Activated naive CD4-positive, alpha-beta T cell treated with anti-CD3 and anti-CD28 coated beads, Interleukin-2, amount 50 U/mL, for 72 hours (primary cell): ENCODE data around the gene SLC66A2. TPM values are rescaled to one million over a fixed set of nuclear protein-coding genes. Genes with fewer than 3 reads are reported as not detected.
A peak's percentile ranks its signal among the peaks of the same experiment; 100 is the strongest.

Experiments used
- ATAC-seq, 2 donors: fragments of 150-1000 bp; cut with Tn5 transposase; 2 replicates each; pipeline ENCODE4 v1.10.0; 2021; ENCODE audit warnings: mild to moderate bottlenecking in 2 of 2, moderate library complexity in 2 of 2
- DNase-seq, 2 donors: peaks; one replicate each; pipeline ENCODE4 v3.0.0; 2021 to 2022; ENCODE audit warnings: low spot score in 2 of 2
- H3K27ac Mint-ChIP-seq, 2 donors: one replicate each; pipeline ENCODE4 v1.8.0; 2022; ENCODE audit warnings: mild to moderate bottlenecking in 2 of 2, mixed read lengths in 2 of 2
- H3K36me3 Mint-ChIP-seq, 2 donors: one replicate each; pipeline ENCODE4 v1.8.0; 2022; ENCODE audit warnings: mixed read lengths in 2 of 2
- H3K9me3 Mint-ChIP-seq, 2 donors: one replicate each; pipeline ENCODE4 v1.8.0; 2022; ENCODE audit warnings: mixed read lengths in 2 of 2
- total RNA-seq, 2 donors: library from RNA; stranded (reverse); gene quantifications; one replicate each; pipeline ENCODE4 v1.2.3, GENCODE V29; 2022

SLC66A2 gene
- total RNA-seq, 2 donors from 2014 or later: 15.6 to 40.0 TPM

- ATAC-seq (no peak), DNase-seq (no peak)
- Mint-ChIP-seq H3K9me3 (peaks cover 40 to 44% of the 10 kb centered on the region in 2 donors), H3K36me3 (peaks cover 79 to 84% of the 10 kb centered on the region in 2 donors), H3K27ac (no peak overlapping the region)
These were observed 16.0 kb downstream of the SLC66A2 start for GRCh38 chr18:79935499-79935898.

GRCh38 chr18:79935098-79935480, 16.4 kb downstream of the SLC66A2 start:
- Mint-ChIP-seq H3K27ac (no peak overlapping the region), H3K36me3 (peaks cover 82 to 85% of the 10 kb centered on the region in 2 donors), H3K9me3 (peaks cover 43 to 44% of the 10 kb centered on the region in 2 donors)
- peak in 1 of 2 donors; percentile 28 for DNase-seq
- ATAC-seq: no peak

GRCh38 chr18:79934311-79935097, 16.9 kb downstream of the SLC66A2 start:
- Mint-ChIP-seq H3K36me3 (peaks cover 83 to 85% of the 10 kb centered on the region in 2 donors), H3K27ac (no peak overlapping the region), H3K9me3 (peaks cover 49% of the 10 kb centered on the region in 2 donors)
- peak in 1 of 2 donors; percentile 11 for DNase-seq
- ATAC-seq: no peak

- ATAC-seq: no peak
- no peak overlapping the region for H3K27ac Mint-ChIP-seq
- DNase-seq: peak in 1 of 2 donors; percentile 9
- peaks cover 53 to 56% of the 10 kb centered on the region in 2 donors for H3K9me3 Mint-ChIP-seq
- H3K36me3 Mint-ChIP-seq: peaks cover 85 to 91% of the 10 kb centered on the region in 2 donors
These were observed 17.7 kb downstream of the SLC66A2 start for GRCh38 chr18:79933765-79934164.

- peaks cover 86 to 89% of the 10 kb centered on the region in 2 donors for H3K36me3 Mint-ChIP-seq
- no peak overlapping the region for H3K27ac Mint-ChIP-seq
- ATAC-seq (no peak), DNase-seq (no peak)
- peaks cover 53 to 59% of the 10 kb centered on the region in 2 donors for H3K9me3 Mint-ChIP-seq
These were observed 18.5 kb downstream of the SLC66A2 start for GRCh38 chr18:79932907-79933306.

DNA sequence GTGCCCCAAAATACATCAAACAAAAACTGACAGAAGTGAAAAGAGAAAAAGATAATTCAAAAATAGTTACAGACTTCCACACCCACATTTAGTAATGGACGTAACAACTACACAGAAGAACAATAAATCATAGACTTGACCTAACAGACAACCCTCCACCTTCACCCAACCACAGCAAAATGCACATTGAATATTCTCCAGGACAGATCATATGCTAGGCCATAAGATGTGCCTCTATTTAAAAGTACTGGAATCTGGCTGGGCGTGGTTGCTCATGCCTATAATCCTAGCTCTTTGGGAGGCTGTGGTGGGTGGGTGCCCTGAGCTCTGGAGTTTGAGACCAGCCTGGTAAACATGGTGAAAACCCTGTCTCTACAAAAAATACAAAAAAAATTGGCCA, 20.0 kb downstream of the SLC66A2 start:
- H3K27ac Mint-ChIP-seq: no peak overlapping the region
- no peak for ATAC-seq
- peaks cover 45 to 54% of the 10 kb centered on the region in 2 donors for H3K9me3 Mint-ChIP-seq
- no peak for DNase-seq
- H3K36me3 Mint-ChIP-seq: peaks cover 72 to 75% of the 10 kb centered on the region in 2 donors

- no peak for ATAC-seq
- DNase-seq: no peak
- Mint-ChIP-seq H3K27ac (no peak overlapping the region), H3K9me3 (peaks cover 37 to 44% of the 10 kb centered on the region in 2 donors), H3K36me3 (peaks cover 60 to 61% of the 10 kb centered on the region in 2 donors)
These were observed 21.3 kb downstream of the SLC66A2 start for GRCh38 chr18:79930020-79930642.

- Mint-ChIP-seq H3K27ac (peak overlapping the region in 1 of 2 donors; percentile 78), H3K36me3 (peaks cover 44 to 51% of the 10 kb centered on the region in 2 donors), H3K9me3 (peaks cover 29 to 39% of the 10 kb centered on the region in 2 donors)
- peak in 1 of 2 donors; percentile 25 for DNase-seq
- no peak for ATAC-seq
These were observed 22.9 kb downstream of the SLC66A2 start for GRCh38 chr18:79928563-79928960.

DNA sequence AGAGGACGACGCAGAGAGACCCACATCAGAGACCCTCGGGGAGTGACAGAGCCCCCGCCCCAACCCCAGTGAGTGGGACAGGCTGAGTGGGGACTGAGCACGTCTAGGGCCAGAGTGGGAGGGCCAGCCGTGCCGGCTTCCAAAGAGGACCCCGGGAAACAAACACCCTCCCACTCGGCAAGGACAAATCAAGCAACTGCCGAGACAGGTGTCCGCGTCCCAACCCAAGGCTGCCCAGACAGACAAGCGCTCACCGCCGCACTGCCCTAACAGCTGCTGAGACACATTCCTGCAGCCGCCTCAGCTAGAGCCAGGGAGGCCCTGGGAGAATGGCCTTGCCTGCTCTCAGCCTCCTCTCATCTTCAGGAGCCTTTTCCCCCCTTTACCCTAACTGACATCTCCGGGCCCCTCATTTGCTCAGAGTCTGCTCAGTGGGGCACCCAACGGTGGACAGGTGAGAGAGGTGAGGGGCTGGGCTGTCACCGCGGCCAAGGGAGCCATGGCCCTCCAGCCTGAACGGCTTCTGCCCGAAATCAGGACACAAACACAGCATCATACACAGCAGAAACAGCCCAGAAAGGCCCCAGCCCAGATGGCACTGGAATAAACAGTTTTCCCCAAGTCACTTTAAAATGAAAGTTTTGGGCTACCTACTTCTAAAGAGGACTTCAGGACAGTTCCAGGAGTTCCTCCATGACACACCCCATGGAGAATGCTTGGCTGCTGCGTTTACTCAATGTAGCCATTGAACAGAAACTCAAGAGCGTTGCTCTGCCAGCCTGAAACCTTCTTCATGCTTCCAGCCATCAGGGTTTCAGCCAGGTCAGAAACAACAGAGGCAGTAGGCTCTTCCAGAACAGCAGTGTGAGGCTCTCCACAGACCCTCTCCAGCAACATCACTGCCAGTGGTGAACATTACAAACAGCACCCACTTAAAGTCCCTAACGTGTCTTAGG, 23.6 kb downstream of the SLC66A2 start:
- peak in 1 of 2 donors; percentile 21 for DNase-seq
- H3K27ac Mint-ChIP-seq: no peak overlapping the region

GRCh38 chr18:79926715-79927606, 24.5 kb downstream of the SLC66A2 start:
- peaks cover 28 to 39% of the 10 kb centered on the region in 2 donors for H3K36me3 Mint-ChIP-seq
- DNase-seq (peak in 1 of 2 donors; percentile 21), ATAC-seq (no peak)
- peaks cover 15 to 26% of the 10 kb centered on the region in 2 donors for H3K9me3 Mint-ChIP-seq
- no peak overlapping the region for H3K27ac Mint-ChIP-seq

More for the DNA sequence above, 23.6 kb downstream of the SLC66A2 start:
- no peak for ATAC-seq
- Mint-ChIP-seq H3K36me3 (peaks cover 37 to 48% of the 10 kb centered on the region in 2 donors), H3K9me3 (peaks cover 23 to 33% of the 10 kb centered on the region in 2 donors)

DNA sequence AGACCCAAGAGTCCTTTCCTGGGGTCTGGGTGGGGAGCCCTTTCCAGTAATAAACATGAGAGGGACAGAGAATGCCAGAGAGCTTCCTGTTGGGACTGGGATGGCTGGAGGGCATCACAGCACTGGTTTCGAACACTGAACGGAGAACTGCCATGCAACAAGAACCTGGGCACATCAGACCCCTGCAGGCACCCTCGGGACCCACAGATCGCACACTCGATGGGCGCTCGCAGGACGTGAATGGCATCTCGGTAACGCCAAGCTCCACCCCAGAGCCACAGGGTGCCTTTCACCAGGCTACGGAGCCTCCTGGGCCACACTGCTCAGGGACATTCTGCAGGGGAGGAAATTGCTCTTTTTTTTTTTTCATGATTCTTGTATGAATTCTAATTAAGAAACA, 25.1 kb downstream of the SLC66A2 start:
- no peak for ATAC-seq
- Mint-ChIP-seq H3K36me3 (peaks cover 24 to 34% of the 10 kb centered on the region in 2 donors), H3K27ac (no peak overlapping the region), H3K9me3 (peaks cover 12 to 23% of the 10 kb centered on the region in 2 donors)
- DNase-seq: peak in 1 of 2 donors; percentile 18

GRCh38 chr18:79924814-79925731, 26.4 kb downstream of the SLC66A2 start:
- Mint-ChIP-seq H3K9me3 (peaks cover 10 to 16% of the 10 kb centered on the region in 2 donors), H3K27ac (no peak overlapping the region), H3K36me3 (peaks cover 19 to 26% of the 10 kb centered on the region in 2 donors)
- ATAC-seq (no peak), DNase-seq (peak in 1 of 2 donors; percentile 30)

GRCh38 chr18:79923896-79924585, 27.4 kb downstream of the SLC66A2 start:
- peaks cover 3 to 6% of the 10 kb centered on the region in 2 donors for H3K9me3 Mint-ChIP-seq
- H3K27ac Mint-ChIP-seq: no peak overlapping the region
- ATAC-seq (no peak), DNase-seq (peak in 1 of 2 donors; percentile 41)
- peaks cover 9 to 16% of the 10 kb centered on the region in 2 donors for H3K36me3 Mint-ChIP-seq

DNA sequence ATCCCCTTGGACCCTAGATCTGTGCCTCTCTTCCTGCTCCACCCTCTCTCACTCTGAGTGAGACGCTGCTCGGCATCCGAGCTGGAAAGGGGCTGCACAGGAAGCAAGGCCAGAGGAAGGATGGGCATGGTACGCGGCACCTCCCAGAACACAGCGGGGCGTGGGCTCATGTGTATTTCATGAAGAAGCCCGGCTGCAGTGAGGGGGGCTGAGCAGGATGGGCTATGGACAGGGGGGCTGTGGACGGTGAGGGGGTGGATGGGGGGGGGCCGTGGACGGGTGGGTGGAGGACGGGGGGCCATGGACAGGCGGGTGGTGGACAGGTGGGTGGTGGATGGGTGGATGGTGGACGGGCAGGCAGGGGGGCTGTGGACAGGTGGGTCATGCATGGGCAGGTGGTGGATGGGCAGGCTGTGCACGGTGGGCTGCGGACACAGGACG, 28.5 kb downstream of the SLC66A2 start:
- DNase-seq: peak in 1 of 2 donors; percentile 4
- Mint-ChIP-seq H3K36me3 (peaks cover 0 to 9% of the 10 kb centered on the region in 2 donors), H3K9me3 (no peaks in the 10 kb centered on the region), H3K27ac (no peak overlapping the region)
- no peak for ATAC-seq
